GM23338 (cell line): Measurements from ENCODE around the gene FLNB.

Source experiments
- CREB1 ChIP-seq: fragments of 250-450 bp; sonication (Bioruptor Pico); IDR thresholded peaks from 2 replicates; pipeline ENCODE4 v1.5.0; 2020; ENCODE audit warnings: low read depth, mild to moderate bottlenecking, moderate library complexity
- EZH2 ChIP-seq: fragments of 200-600 bp; sonication (generic); IDR thresholded peaks from one replicate; pipeline ENCODE4 v1.8.0; 2017; ENCODE audit warnings: antibody characterized with exemption, mild to moderate bottlenecking, low read depth; ENCODE audit not compliant: unreplicated experiment
- EZH2phosphoT487 ChIP-seq: fragments of 200-600 bp; sonication (generic); IDR thresholded peaks from one replicate; pipeline ENCODE4 v1.8.1; 2018; ENCODE audit warnings: antibody characterized with exemption; ENCODE audit not compliant: unreplicated experiment
- JUNB ChIP-seq: IDR thresholded peaks from one replicate; pipeline ENCODE4 v1.6.1; 2016; ENCODE audit warnings: antibody characterized with exemption; ENCODE audit not compliant: unreplicated experiment
- POLR2AphosphoS5 ChIP-seq: IDR thresholded peaks from 2 replicates; pipeline ENCODE4 v1.6.1; 2016; ENCODE audit warnings: antibody characterized with exemption, low read depth
- STAT1 ChIP-seq: IDR thresholded peaks from one replicate; pipeline ENCODE4 v1.6.1; 2016; ENCODE audit warnings: antibody characterized with exemption; ENCODE audit not compliant: unreplicated experiment
- ZNF114 ChIP-seq: fragments of 250-450 bp; sonication (Bioruptor Pico); IDR thresholded peaks from 2 replicates; pipeline ENCODE4 v1.5.0; 2020; ENCODE audit warnings: mild to moderate bottlenecking, moderate library complexity
- ZNF331 ChIP-seq: fragments of 250-450 bp; sonication (Bioruptor Pico); IDR thresholded peaks from 2 replicates; pipeline ENCODE4 v1.5.0; 2020; ENCODE audit warnings: low read depth, mild to moderate bottlenecking, moderate library complexity
- TF ChIP-seq, protein P1 (sequence below), 2 experiments: fragments of 200-600 bp in 1 of 2; sonication (generic) in 1 of 2; conservative IDR thresholded peaks; 2 replicates each; pipeline versions ENCODE4 v1.5.1 to v1.6.1; 2016 to 2017; ENCODE audit warnings: antibody characterized with exemption in 2 of 2, low read depth in 2 of 2, mild to moderate bottlenecking in 2 of 2, moderate library complexity in 1 of 2
- TF ChIP-seq, protein P2 (sequence below): IDR thresholded peaks from 2 replicates; pipeline ENCODE4 v1.6.1; 2016; ENCODE audit warnings: antibody characterized with exemption
- TF ChIP-seq, protein P3 (sequence below): IDR thresholded peaks from one replicate; pipeline ENCODE4 v1.6.1; 2018; ENCODE audit warnings: antibody characterized with exemption; ENCODE audit not compliant: unreplicated experiment
- TF ChIP-seq, protein P4 (sequence below): fragments of 250-450 bp; sonication (Bioruptor Pico); IDR thresholded peaks from 2 replicates; pipeline ENCODE4 v1.5.0; 2020; ENCODE audit warnings: mild to moderate bottlenecking, moderate library complexity

DNA sequence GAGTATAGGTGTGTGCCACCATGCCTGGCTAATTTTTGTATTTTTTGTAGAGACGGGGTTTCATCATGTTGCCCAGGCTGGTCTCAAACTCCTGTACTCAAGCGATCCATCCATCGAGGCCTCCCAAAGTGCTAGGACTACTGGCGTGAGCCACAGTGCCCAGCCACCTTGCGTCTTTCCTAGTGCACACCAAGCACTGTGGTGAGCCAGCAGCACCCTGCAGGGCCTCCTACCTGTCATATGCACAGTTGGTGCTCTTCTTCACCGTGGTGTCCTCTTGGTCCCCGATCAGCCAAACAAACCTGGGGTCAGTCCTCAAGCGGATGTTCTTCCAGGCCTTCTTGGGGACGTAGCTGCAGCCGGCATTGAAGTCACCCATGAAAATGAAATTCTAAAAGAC, 189.4 kb downstream of the FLNB start:
- TF ChIP-seq, protein P1, sequence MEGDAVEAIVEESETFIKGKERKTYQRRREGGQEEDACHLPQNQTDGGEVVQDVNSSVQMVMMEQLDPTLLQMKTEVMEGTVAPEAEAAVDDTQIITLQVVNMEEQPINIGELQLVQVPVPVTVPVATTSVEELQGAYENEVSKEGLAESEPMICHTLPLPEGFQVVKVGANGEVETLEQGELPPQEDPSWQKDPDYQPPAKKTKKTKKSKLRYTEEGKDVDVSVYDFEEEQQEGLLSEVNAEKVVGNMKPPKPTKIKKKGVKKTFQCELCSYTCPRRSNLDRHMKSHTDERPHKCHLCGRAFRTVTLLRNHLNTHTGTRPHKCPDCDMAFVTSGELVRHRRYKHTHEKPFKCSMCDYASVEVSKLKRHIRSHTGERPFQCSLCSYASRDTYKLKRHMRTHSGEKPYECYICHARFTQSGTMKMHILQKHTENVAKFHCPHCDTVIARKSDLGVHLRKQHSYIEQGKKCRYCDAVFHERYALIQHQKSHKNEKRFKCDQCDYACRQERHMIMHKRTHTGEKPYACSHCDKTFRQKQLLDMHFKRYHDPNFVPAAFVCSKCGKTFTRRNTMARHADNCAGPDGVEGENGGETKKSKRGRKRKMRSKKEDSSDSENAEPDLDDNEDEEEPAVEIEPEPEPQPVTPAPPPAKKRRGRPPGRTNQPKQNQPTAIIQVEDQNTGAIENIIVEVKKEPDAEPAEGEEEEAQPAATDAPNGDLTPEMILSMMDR (conservative IDR thresholded peaks at IDR 0.05; ENCODE audit: low read depth in 2 of 2), result no peak
- no peak for TF ChIP-seq POLR2AphosphoS5
- TF ChIP-seq EZH2, result no peak
- TF ChIP-seq, protein P2, sequence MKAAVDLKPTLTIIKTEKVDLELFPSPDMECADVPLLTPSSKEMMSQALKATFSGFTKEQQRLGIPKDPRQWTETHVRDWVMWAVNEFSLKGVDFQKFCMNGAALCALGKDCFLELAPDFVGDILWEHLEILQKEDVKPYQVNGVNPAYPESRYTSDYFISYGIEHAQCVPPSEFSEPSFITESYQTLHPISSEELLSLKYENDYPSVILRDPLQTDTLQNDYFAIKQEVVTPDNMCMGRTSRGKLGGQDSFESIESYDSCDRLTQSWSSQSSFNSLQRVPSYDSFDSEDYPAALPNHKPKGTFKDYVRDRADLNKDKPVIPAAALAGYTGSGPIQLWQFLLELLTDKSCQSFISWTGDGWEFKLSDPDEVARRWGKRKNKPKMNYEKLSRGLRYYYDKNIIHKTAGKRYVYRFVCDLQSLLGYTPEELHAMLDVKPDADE, result no peak
- no peak for TF ChIP-seq EZH2phosphoT487
- TF ChIP-seq CREB1 (CRISPR knock-in tag), result no peak
- no peak for TF ChIP-seq STAT1
- no peak for TF ChIP-seq JUNB
- no peak for TF ChIP-seq ZNF331 (CRISPR knock-in tag)
- TF ChIP-seq, protein P3, sequence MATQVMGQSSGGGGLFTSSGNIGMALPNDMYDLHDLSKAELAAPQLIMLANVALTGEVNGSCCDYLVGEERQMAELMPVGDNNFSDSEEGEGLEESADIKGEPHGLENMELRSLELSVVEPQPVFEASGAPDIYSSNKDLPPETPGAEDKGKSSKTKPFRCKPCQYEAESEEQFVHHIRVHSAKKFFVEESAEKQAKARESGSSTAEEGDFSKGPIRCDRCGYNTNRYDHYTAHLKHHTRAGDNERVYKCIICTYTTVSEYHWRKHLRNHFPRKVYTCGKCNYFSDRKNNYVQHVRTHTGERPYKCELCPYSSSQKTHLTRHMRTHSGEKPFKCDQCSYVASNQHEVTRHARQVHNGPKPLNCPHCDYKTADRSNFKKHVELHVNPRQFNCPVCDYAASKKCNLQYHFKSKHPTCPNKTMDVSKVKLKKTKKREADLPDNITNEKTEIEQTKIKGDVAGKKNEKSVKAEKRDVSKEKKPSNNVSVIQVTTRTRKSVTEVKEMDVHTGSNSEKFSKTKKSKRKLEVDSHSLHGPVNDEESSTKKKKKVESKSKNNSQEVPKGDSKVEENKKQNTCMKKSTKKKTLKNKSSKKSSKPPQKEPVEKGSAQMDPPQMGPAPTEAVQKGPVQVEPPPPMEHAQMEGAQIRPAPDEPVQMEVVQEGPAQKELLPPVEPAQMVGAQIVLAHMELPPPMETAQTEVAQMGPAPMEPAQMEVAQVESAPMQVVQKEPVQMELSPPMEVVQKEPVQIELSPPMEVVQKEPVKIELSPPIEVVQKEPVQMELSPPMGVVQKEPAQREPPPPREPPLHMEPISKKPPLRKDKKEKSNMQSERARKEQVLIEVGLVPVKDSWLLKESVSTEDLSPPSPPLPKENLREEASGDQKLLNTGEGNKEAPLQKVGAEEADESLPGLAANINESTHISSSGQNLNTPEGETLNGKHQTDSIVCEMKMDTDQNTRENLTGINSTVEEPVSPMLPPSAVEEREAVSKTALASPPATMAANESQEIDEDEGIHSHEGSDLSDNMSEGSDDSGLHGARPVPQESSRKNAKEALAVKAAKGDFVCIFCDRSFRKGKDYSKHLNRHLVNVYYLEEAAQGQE, result no peak
- TF ChIP-seq, protein P4, sequence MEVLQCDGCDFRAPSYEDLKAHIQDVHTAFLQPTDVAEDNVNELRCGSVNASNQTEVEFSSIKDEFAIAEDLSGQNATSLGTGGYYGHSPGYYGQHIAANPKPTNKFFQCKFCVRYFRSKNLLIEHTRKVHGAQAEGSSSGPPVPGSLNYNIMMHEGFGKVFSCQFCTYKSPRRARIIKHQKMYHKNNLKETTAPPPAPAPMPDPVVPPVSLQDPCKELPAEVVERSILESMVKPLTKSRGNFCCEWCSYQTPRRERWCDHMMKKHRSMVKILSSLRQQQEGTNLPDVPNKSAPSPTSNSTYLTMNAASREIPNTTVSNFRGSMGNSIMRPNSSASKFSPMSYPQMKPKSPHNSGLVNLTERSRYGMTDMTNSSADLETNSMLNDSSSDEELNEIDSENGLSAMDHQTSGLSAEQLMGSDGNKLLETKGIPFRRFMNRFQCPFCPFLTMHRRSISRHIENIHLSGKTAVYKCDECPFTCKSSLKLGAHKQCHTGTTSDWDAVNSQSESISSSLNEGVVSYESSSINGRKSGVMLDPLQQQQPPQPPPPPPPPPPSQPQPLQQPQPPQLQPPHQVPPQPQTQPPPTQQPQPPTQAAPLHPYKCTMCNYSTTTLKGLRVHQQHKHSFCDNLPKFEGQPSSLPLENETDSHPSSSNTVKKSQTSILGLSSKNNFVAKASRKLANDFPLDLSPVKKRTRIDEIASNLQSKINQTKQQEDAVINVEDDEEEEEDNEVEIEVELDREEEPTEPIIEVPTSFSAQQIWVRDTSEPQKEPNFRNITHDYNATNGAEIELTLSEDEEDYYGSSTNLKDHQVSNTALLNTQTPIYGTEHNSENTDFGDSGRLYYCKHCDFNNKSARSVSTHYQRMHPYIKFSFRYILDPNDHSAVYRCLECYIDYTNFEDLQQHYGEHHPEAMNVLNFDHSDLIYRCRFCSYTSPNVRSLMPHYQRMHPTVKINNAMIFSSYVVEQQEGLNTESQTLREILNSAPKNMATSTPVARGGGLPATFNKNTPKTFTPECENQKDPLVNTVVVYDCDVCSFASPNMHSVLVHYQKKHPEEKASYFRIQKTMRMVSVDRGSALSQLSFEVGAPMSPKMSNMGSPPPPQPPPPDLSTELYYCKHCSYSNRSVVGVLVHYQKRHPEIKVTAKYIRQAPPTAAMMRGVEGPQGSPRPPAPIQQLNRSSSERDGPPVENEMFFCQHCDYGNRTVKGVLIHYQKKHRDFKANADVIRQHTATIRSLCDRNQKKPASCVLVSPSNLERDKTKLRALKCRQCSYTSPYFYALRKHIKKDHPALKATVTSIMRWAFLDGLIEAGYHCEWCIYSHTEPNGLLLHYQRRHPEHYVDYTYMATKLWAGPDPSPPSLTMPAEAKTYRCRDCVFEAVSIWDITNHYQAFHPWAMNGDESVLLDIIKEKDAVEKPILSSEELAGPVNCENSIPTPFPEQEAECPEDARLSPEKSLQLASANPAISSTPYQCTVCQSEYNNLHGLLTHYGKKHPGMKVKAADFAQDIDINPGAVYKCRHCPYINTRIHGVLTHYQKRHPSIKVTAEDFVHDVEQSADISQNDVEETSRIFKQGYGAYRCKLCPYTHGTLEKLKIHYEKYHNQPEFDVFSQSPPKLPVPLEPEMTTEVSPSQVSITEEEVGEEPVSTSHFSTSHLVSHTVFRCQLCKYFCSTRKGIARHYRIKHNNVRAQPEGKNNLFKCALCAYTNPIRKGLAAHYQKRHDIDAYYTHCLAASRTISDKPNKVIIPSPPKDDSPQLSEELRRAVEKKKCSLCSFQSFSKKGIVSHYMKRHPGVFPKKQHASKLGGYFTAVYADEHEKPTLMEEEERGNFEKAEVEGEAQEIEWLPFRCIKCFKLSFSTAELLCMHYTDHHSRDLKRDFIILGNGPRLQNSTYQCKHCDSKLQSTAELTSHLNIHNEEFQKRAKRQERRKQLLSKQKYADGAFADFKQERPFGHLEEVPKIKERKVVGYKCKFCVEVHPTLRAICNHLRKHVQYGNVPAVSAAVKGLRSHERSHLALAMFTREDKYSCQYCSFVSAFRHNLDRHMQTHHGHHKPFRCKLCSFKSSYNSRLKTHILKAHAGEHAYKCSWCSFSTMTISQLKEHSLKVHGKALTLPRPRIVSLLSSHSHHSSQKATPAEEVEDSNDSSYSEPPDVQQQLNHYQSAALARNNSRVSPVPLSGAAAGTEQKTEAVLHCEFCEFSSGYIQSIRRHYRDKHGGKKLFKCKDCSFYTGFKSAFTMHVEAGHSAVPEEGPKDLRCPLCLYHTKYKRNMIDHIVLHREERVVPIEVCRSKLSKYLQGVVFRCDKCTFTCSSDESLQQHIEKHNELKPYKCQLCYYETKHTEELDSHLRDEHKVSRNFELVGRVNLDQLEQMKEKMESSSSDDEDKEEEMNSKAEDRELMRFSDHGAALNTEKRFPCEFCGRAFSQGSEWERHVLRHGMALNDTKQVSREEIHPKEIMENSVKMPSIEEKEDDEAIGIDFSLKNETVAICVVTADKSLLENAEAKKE (CRISPR knock-in tag), result no peak
- no peak for TF ChIP-seq ZNF114 (CRISPR knock-in tag)
